K562 (cell line): ENCODE results near the gene ZFP64. TPM values are rescaled to one million over a fixed set of nuclear protein-coding genes. Genes with fewer than 3 reads are reported as not detected.
A peak's percentile ranks its signal among the peaks of the same experiment; 100 is the strongest.

Experiments used
- FOXM1 ChIP-seq, 2 experiments: fragments of 450-650 bp in 1 of 2; sonication (generic) in 1 of 2; formaldehyde crosslinking in 1 of 2; IDR thresholded peaks; 2 replicates each; pipeline versions ENCODE4 v1.6.1 to v1.9.0; 2017 to 2022; ENCODE audit warnings: low read depth in 2 of 2, mild to moderate bottlenecking in 2 of 2, missing genetic modification reagents in 1 of 2, moderate library complexity in 1 of 2
- HNRNPUL1 ChIP-seq: fragments of 200-400 bp; formaldehyde crosslinking; IDR thresholded peaks from 2 replicates; pipeline ENCODE4 v1.6.1; 2017; ENCODE audit warnings: low read length
- IRF1 ChIP-seq: sonication (generic); formaldehyde crosslinking; IDR thresholded peaks from 2 replicates; pipeline ENCODE4 v1.8.0; 2022; ENCODE audit warnings: missing genetic modification reagents, mild to moderate bottlenecking, borderline replicate concordance
- KLF16 ChIP-seq: IDR thresholded peaks from 2 replicates; pipeline ENCODE4 v1.6.1; 2016; ENCODE audit warnings: antibody characterized with exemption
- MCM5 ChIP-seq: fragments of 450-650 bp; IDR thresholded peaks from 2 replicates; pipeline ENCODE4 v1.6.1; 2016; ENCODE audit warnings: low read depth
- MCM7 ChIP-seq, 2 experiments: fragments of 450-650 bp; IDR thresholded peaks; 2 replicates each; pipeline ENCODE4 v1.6.1; 2016 to 2018
- NBN ChIP-seq: fragments of 450-650 bp; IDR thresholded peaks from 2 replicates; pipeline ENCODE4 v1.6.1; 2016; ENCODE audit warnings: low read depth, mild to moderate bottlenecking
- NR2F6 ChIP-seq: fragments of 450-650 bp; formaldehyde crosslinking; IDR thresholded peaks from 2 replicates; pipeline ENCODE4 v1.4.0; 2020; ENCODE audit warnings: mild to moderate bottlenecking
- PHF20 ChIP-seq: fragments of 450-650 bp; IDR thresholded peaks from 2 replicates; pipeline ENCODE4 v1.6.1; 2018; ENCODE audit not compliant: partially characterized antibody
- RBM14 ChIP-seq: fragments of 200-400 bp; formaldehyde crosslinking; IDR thresholded peaks from 2 replicates; pipeline ENCODE4 v1.6.1; 2018; ENCODE audit warnings: low read depth, mild to moderate bottlenecking, low read length, moderate library complexity, borderline replicate concordance; ENCODE audit not compliant: insufficient read depth
- SAP30 ChIP-seq: fragments of 200-600 bp; sonication (generic); IDR thresholded peaks from 2 replicates; pipeline ENCODE4 v1.6.1; 2012; ENCODE audit warnings: borderline replicate concordance, low read depth, mild to moderate bottlenecking, moderate library complexity, low read length, control low read depth, inconsistent platforms; ENCODE audit not compliant: insufficient read depth, poor library complexity, severe bottlenecking
- SMAD3 ChIP-seq: fragments of 450-650 bp; formaldehyde crosslinking; conservative IDR thresholded peaks from 2 replicates; pipeline ENCODE4 v1.4.0; 2020; ENCODE audit warnings: mild to moderate bottlenecking
- SMARCE1 ChIP-seq: fragments of 450-650 bp; IDR thresholded peaks from 2 replicates; pipeline ENCODE4 v1.7.1; 2016; ENCODE audit warnings: mild to moderate bottlenecking
- TARDBP ChIP-seq: fragments of 450-650 bp; IDR thresholded peaks from 2 replicates; pipeline ENCODE4 v1.6.1; 2016
- THRB ChIP-seq: fragments of 450-650 bp; formaldehyde crosslinking; conservative IDR thresholded peaks from 2 replicates; pipeline ENCODE4 v1.4.0; 2022; ENCODE audit warnings: mild to moderate bottlenecking, missing genetic modification characterization
- TOE1 ChIP-seq, 2 experiments: fragments of 450-650 bp in 1 of 2; sonication (generic) in 1 of 2; formaldehyde crosslinking in 1 of 2; IDR thresholded peaks; 2 replicates each; pipeline versions ENCODE4 v1.7.1 to v1.8.0; 2016 to 2022; ENCODE audit warnings: borderline replicate concordance in 2 of 2, mild to moderate bottlenecking in 2 of 2, antibody characterized with exemption in 1 of 2, inconsistent platforms in 1 of 2, low read depth in 1 of 2, missing genetic modification reagents in 1 of 2, moderate library complexity in 1 of 2
- TRIM28 ChIP-seq: fragments of 450-650 bp; IDR thresholded peaks from 2 replicates; pipeline ENCODE4 v1.6.1; 2017
- U2AF1 ChIP-seq: fragments of 200-400 bp; formaldehyde crosslinking; optimal IDR thresholded peaks from 2 replicates; pipeline ENCODE3; 2017; ENCODE audit warnings: mild to moderate bottlenecking, low read depth, low read length, moderate library complexity
- ZNF507 ChIP-seq: conservative IDR thresholded peaks from 2 replicates; pipeline ENCODE4 v1.6.1; 2017; ENCODE audit warnings: missing genetic modification characterization, missing compliant biosample characterization
- ZNF639 ChIP-seq, 2 experiments: fragments of 200-800 bp in 1 of 2; sonication (Bioruptor generic) in 1 of 2; sonication (generic) in 1 of 2; formaldehyde crosslinking in 1 of 2; IDR thresholded peaks in 1 of 2; conservative IDR thresholded peaks in 1 of 2; 2 replicates each; pipeline versions ENCODE4 v1.5.0 to v1.6.1; 2016 to 2020; ENCODE audit warnings: missing compliant biosample characterization in 1 of 2, missing genetic modification characterization in 1 of 2, missing genetic modification reagents in 1 of 2
- ZNF764 ChIP-seq: fragments of 250-450 bp; sonication (Bioruptor Pico); IDR thresholded peaks from 2 replicates; pipeline ENCODE4 v1.4.0; 2020; ENCODE audit warnings: low read depth, mild to moderate bottlenecking, moderate library complexity
- polyA plus RNA-seq, 8 experiments: library from polyadenylated mRNA; depleted of rRNA in 4 of 8; stranded (reverse) in 5 of 8; unstranded in 3 of 8; fragments of >200 nt; fragmentation: Nextera tagmentation in 2 of 8; fragmentation: Illumina TruSeq in 1 of 8; extraction: Ambion mirVana in 2 of 8; extraction: Trizol in 1 of 8; gene quantifications; 2 replicates each; pipeline versions ENCODE4 v1.2.1 to v1.2.3, GENCODE V29; 2011 to 2014; ENCODE audit warnings: inconsistent platforms in 1 of 8, missing spikeins in 1 of 8
- total RNA-seq, 7 experiments: library from RNA; depleted of rRNA in 6 of 7; stranded (reverse); fragments of >200 nt in 6 of 7; fragmentation: Illumina TruSeq in 2 of 7; extraction: Trizol in 2 of 7; gene quantifications; 2 replicates each; pipeline versions ENCODE4 v1.2.1 to v1.2.3, GENCODE V29; 2011 to 2021; ENCODE audit warnings: low replicate concordance in 1 of 7
- TF ChIP-seq, protein P1 (sequence below): fragments of 250-450 bp; sonication (Bioruptor Pico); IDR thresholded peaks from 2 replicates; pipeline ENCODE4 v1.8.0; 2022; ENCODE audit warnings: moderate library complexity, mild to moderate bottlenecking, inconsistent platforms

ZFP64 gene
- total and polyA plus RNA-seq, 9 of the 15 experiments (the other 6 are each of a cell fraction or from before 2014, with no cell fraction given), result 1.4 to 13.4 (median 7.0) TPM

GRCh38 chr20:52210037-52210990 is 18.7 kb upstream of the ZFP64 start (continued):
- no peak for TF ChIP-seq TRIM28
- TF ChIP-seq MCM5, result no peak
- no peak for TF ChIP-seq KLF16
- TF ChIP-seq IRF1 (CRISPR knock-in tag), result no peak
- TF ChIP-seq THRB (CRISPR knock-in tag), result no peak
- peak; percentile 90 for TF ChIP-seq TARDBP
- TF ChIP-seq NR2F6 (CRISPR knock-in tag), result no peak
- TF ChIP-seq TOE1 (IDR thresholded peaks at IDR 0.05; ENCODE audit: borderline replicate concordance), result no peak
- TF ChIP-seq TOE1 (CRISPR knock-in tag; IDR thresholded peaks at IDR 0.05; ENCODE audit: borderline replicate concordance, low read depth), result no peak
- no peak for TF ChIP-seq HNRNPUL1
- TF ChIP-seq, protein P1, sequence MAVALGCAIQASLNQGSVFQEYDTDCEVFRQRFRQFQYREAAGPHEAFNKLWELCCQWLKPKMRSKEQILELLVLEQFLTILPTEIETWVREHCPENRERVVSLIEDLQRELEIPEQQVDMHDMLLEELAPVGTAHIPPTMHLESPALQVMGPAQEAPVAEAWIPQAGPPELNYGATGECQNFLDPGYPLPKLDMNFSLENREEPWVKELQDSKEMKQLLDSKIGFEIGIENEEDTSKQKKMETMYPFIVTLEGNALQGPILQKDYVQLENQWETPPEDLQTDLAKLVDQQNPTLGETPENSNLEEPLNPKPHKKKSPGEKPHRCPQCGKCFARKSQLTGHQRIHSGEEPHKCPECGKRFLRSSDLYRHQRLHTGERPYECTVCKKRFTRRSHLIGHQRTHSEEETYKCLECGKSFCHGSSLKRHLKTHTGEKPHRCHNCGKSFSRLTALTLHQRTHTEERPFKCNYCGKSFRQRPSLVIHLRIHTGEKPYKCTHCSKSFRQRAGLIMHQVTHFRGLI (CRISPR knock-in tag), result no peak
- no peak for TF ChIP-seq SMAD3 (CRISPR knock-in tag)
- TF ChIP-seq FOXM1 (IDR thresholded peaks at IDR 0.05; ENCODE audit: low read depth), result no peak
- no peak for TF ChIP-seq FOXM1 (CRISPR knock-in tag; IDR thresholded peaks at IDR 0.05; ENCODE audit: low read depth)
- TF ChIP-seq MCM7 (IDR thresholded peaks at IDR 0.05), result no peak
- TF ChIP-seq PHF20, result no peak
- no peak for TF ChIP-seq ZNF764 (CRISPR knock-in tag)
- TF ChIP-seq NBN, result 0 out of 2 replicates have a peak, but pooled peaks have one; percentile 40
- no peak for TF ChIP-seq SAP30
- TF ChIP-seq ZNF507 (tag), result no peak
- no peak for TF ChIP-seq SMARCE1
- TF ChIP-seq ZNF639 (CRISPR knock-in tag; conservative IDR thresholded peaks at IDR 0.05 in 1 of 2, IDR thresholded peaks at IDR 0.05 in 1 of 2), result no peak
- TF ChIP-seq U2AF1, result no peak
- no peak for TF ChIP-seq RBM14
